Cardiac fibroblast (primary cell): Measurements from ENCODE around the gene CENPX.

ENCODE experiments used
- DNase-seq, 2 donors: peaks; one replicate each; pipeline versions ENCODE4 v3.0.0 to v3.0.0-alpha.2; 2010; ENCODE audit warnings: low read depth in 2 of 2
- H3K4me3 ChIP-seq, 2 donors: replicated peaks in 1 of 2; 1 replicate in 1 of 2; 2 replicates in 1 of 2; pipeline ENCODE4 v1.5.1; 2011; ENCODE audit warnings: low read depth in 2 of 2, low read length in 2 of 2, mild to moderate bottlenecking in 2 of 2, moderate library complexity in 1 of 2
- CTCF ChIP-seq: IDR thresholded peaks from one replicate; pipeline ENCODE4 v1.5.1; 2011; ENCODE audit warnings: low read depth, mild to moderate bottlenecking, low read length, inconsistent platforms

Gene CENPX

GRCh38 chr17:82033359-82034085, 10.8 kb upstream of the CENPX start:
- no peak for TF ChIP-seq CTCF
- DNase-seq = no peak
- H3K4me3 ChIP-seq = no peak overlapping the region

- no peak for TF ChIP-seq CTCF
- H3K4me3 ChIP-seq = peak overlapping the region; percentile 45 to 50
- DNase-seq = no peak
Measured at GRCh38 chr17:82031885-82032627, 9.4 kb upstream of the CENPX start.

- TF ChIP-seq CTCF = no peak
- H3K4me3 ChIP-seq = peak within 1 kb of the TSS; percentile 50 to 51
- peak in 1 of 2 donors; percentile 36 for DNase-seq
Measured at GRCh38 chr17:82031303-82031884, 8.7 kb upstream of the CENPX start, which contains the start of gene RAC3. Gene RAC3 (plus strand): TSS chr17:82031678. CDS start chr17:82031762, 84 bp downstream.

GRCh38 chr17:82030470-82031302, 8.0 kb upstream of the CENPX start:
- H3K4me3 ChIP-seq = peak overlapping the region; percentile 49 to 51
- peak; percentile 87 for TF ChIP-seq CTCF
- DNase-seq = peak; percentile 86 to 89

GRCh38 chr17:82029990-82030469, 7.4 kb upstream of the CENPX start:
- DNase-seq = no peak
- no peak overlapping the region for H3K4me3 ChIP-seq
- TF ChIP-seq CTCF = no peak

- no peak overlapping the region for H3K4me3 ChIP-seq
- no peak for TF ChIP-seq CTCF
- DNase-seq = no peak
Measured at GRCh38 chr17:82029391-82029790, 6.7 kb upstream of the CENPX start.
